K562 (cell line): Measurements from ENCODE around the gene IRF2BP1. TPM values are rescaled to one million over a fixed set of nuclear protein-coding genes. Genes with fewer than 3 reads are reported as not detected.
A peak's percentile ranks its signal among the peaks of the same experiment; 100 is the strongest.

Source experiments
- ATF6 ChIP-seq: sonication (generic); formaldehyde crosslinking; IDR thresholded peaks from 2 replicates; pipeline ENCODE4 v1.4.0; 2020; ENCODE audit warnings: mild to moderate bottlenecking, missing genetic modification reagents
- CCAR2 ChIP-seq: fragments of 200-400 bp; formaldehyde crosslinking; IDR thresholded peaks from 2 replicates; pipeline ENCODE4 v1.6.1; 2017; ENCODE audit warnings: mild to moderate bottlenecking, low read depth, low read length
- CEBPZ ChIP-seq: fragments of 150-350 bp; IDR thresholded peaks from 2 replicates; pipeline ENCODE4 v1.6.1; 2014; ENCODE audit warnings: low read depth, mild to moderate bottlenecking, low read length, borderline replicate concordance
- CTCFL ChIP-seq: IDR thresholded peaks from 2 replicates; pipeline ENCODE4 v1.6.1; 2011; ENCODE audit warnings: borderline replicate concordance, low read depth, mild to moderate bottlenecking, moderate library complexity, low read length; ENCODE audit not compliant: insufficient read depth, poor library complexity, severe bottlenecking
- DEAF1 ChIP-seq: fragments of 450-650 bp; formaldehyde crosslinking; IDR thresholded peaks from 2 replicates; pipeline ENCODE4 v1.4.0; 2020; ENCODE audit warnings: mild to moderate bottlenecking, moderate library complexity
- STAT5B ChIP-seq: fragments of 250-450 bp; sonication (Bioruptor Pico); IDR thresholded peaks from 2 replicates; pipeline ENCODE4 v1.8.0; 2021; ENCODE audit warnings: mild to moderate bottlenecking, inconsistent platforms
- ZNF717 ChIP-seq: fragments of 250-450 bp; sonication (Bioruptor Pico); IDR thresholded peaks from 2 replicates; pipeline ENCODE4 v1.5.0; 2021
- polyA plus RNA-seq, 8 experiments: library from polyadenylated mRNA; depleted of rRNA in 4 of 8; stranded (reverse) in 5 of 8; unstranded in 3 of 8; fragments of >200 nt; fragmentation: Nextera tagmentation in 2 of 8; fragmentation: Illumina TruSeq in 1 of 8; extraction: Ambion mirVana in 2 of 8; extraction: Trizol in 1 of 8; gene quantifications; 2 replicates each; pipeline versions ENCODE4 v1.2.1 to v1.2.3, GENCODE V29; 2011 to 2014; ENCODE audit warnings: inconsistent platforms in 1 of 8, missing spikeins in 1 of 8
- total RNA-seq, 7 experiments: library from RNA; depleted of rRNA in 6 of 7; stranded (reverse); fragments of >200 nt in 6 of 7; fragmentation: Illumina TruSeq in 2 of 7; extraction: Trizol in 2 of 7; gene quantifications; 2 replicates each; pipeline versions ENCODE4 v1.2.1 to v1.2.3, GENCODE V29; 2011 to 2021; ENCODE audit warnings: low replicate concordance in 1 of 7
- TF ChIP-seq, protein P1 (sequence below): fragments of 450-650 bp; IDR thresholded peaks from one replicate; pipeline ENCODE4 v1.6.1; 2018; ENCODE audit warnings: mild to moderate bottlenecking, moderate library complexity; ENCODE audit not compliant: partially characterized antibody
- TF ChIP-seq, protein P2 (sequence below), 2 experiments: fragments of 200-800 bp in 1 of 2; sonication (Bioruptor generic) in 1 of 2; sonication (generic) in 1 of 2; formaldehyde crosslinking in 1 of 2; IDR thresholded peaks in 1 of 2; conservative IDR thresholded peaks in 1 of 2; 2 replicates each; pipeline versions ENCODE4 v1.5.0 to v1.6.1; 2016 to 2020; ENCODE audit warnings: missing compliant biosample characterization in 1 of 2, missing genetic modification characterization in 1 of 2, missing genetic modification reagents in 1 of 2
- TF ChIP-seq, protein P3 (sequence below): fragments of 200-800 bp; sonication (Bioruptor generic); IDR thresholded peaks from 2 replicates; pipeline ENCODE4 v1.6.1; 2017; ENCODE audit warnings: missing genetic modification characterization, missing compliant biosample characterization

The IRF2BP1 gene
- total and polyA plus RNA-seq, 9 of the 15 experiments (the other 6 are each of a cell fraction or from before 2014, with no cell fraction given): 0.61 to 35.9 (median 3.5) TPM

- TF ChIP-seq CCAR2 (no peak), CTCFL (peak; percentile 98), DEAF1 (peak; percentile 77), STAT5B (CRISPR knock-in tag) (no peak), ZNF717 (CRISPR knock-in tag) (no peak), ATF6 (0 out of 2 replicates have a peak, but pooled peaks have one; percentile 31), CEBPZ (no peak)
- TF ChIP-seq, protein P1, sequence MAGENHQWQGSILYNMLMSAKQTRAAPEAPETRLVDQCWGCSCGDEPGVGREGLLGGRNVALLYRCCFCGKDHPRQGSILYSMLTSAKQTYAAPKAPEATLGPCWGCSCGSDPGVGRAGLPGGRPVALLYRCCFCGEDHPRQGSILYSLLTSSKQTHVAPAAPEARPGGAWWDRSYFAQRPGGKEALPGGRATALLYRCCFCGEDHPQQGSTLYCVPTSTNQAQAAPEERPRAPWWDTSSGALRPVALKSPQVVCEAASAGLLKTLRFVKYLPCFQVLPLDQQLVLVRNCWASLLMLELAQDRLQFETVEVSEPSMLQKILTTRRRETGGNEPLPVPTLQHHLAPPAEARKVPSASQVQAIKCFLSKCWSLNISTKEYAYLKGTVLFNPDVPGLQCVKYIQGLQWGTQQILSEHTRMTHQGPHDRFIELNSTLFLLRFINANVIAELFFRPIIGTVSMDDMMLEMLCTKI: no peak
- TF ChIP-seq, protein P2, sequence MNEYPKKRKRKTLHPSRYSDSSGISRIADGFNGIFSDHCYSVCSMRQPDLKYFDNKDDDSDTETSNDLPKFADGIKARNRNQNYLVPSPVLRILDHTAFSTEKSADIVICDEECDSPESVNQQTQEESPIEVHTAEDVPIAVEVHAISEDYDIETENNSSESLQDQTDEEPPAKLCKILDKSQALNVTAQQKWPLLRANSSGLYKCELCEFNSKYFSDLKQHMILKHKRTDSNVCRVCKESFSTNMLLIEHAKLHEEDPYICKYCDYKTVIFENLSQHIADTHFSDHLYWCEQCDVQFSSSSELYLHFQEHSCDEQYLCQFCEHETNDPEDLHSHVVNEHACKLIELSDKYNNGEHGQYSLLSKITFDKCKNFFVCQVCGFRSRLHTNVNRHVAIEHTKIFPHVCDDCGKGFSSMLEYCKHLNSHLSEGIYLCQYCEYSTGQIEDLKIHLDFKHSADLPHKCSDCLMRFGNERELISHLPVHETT (CRISPR knock-in tag; conservative IDR thresholded peaks at IDR 0.05 in 1 of 2, IDR thresholded peaks at IDR 0.05 in 1 of 2): peak in 1 of 2 experiments; percentile 64; a peak in 2 of 4 replicates
- TF ChIP-seq, protein P3, sequence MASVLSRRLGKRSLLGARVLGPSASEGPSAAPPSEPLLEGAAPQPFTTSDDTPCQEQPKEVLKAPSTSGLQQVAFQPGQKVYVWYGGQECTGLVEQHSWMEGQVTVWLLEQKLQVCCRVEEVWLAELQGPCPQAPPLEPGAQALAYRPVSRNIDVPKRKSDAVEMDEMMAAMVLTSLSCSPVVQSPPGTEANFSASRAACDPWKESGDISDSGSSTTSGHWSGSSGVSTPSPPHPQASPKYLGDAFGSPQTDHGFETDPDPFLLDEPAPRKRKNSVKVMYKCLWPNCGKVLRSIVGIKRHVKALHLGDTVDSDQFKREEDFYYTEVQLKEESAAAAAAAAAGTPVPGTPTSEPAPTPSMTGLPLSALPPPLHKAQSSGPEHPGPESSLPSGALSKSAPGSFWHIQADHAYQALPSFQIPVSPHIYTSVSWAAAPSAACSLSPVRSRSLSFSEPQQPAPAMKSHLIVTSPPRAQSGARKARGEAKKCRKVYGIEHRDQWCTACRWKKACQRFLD (CRISPR knock-in tag): no peak
Observed at GRCh38 chr19:45863840-45864628, 21.9 kb downstream of the IRF2BP1 start, which contains the start of gene FOXA3 (continued).
